ENCODE data around the gene RAD51B. TPM values are rescaled to one million over a fixed set of nuclear protein-coding genes. Genes with fewer than 3 reads are reported as not detected.

Gene RAD51B
- total RNA-seq, 1 donor from 2014 or later = 28.5 TPM

DNA sequence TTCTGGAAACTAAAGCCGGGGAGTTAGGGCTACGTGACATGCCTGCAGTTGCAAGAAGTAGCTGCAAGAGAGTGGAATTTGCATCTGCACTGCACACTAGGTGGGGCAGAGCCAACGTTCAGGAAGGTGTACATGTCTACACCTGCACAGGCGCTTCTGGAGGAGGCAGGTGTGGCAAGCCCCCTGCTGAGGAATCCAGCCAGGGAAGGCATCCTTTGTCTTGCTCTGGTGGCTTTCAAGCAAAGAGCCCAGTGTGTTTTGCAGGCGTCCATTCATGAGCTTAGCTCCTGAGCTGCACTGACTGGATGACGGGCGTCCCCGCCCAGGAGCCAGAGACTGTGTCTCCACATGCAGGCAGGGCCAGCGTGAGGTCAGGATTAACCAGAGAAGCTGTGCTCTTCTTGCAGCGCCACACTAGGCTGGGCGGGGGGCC, 856.9 kb downstream of the RAD51B start:
- peak overlapping the region; percentile 52 for H3K27ac ChIP-seq
- no peaks in the 10 kb centered on the region for H3K27me3 ChIP-seq
- TF ChIP-seq POLR2A (IDR thresholded peaks at IDR 0.05) (no peak), POLR2AphosphoS5 (IDR thresholded peaks at IDR 0.05; ENCODE audit: insufficient read depth in 1 of 2, low read depth in 1 of 2) (peak; percentile 43 to 52)
- H3K4me1 ChIP-seq = peaks cover 63% of the 10 kb centered on the region
- no peak overlapping the region for H3K4me3 ChIP-seq
- no peaks in the 10 kb centered on the region for H3K9me3 ChIP-seq
- H3K36me3 ChIP-seq = no peaks in the 10 kb centered on the region
- intact Hi-C loops (cut with DNase I) = no loop called here
- no peak for DNase-seq (ENCODE audit: extremely low spot score in 2 of 2)

DNA sequence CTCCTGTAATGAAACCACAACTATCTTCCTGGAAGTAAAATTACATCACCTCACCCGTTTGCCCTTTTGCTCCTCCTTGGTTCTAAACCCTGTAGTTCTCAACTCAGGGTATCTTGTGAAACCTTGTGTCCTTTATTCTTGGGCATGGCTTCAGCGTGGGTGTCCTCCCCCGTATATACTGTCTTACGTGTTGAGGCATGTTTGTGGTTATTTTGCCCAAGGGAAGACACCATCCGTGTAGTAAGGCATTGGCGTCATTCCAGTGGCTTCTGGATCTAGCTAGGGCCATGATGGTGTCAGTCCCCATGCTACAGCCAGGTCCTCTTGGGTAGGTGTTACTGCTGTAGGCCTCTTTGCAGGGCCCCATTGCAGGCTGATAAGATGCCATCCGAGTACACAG, 857.9 kb downstream of the RAD51B start:
- H3K27ac ChIP-seq = peak overlapping the region; percentile 52
- H3K4me3 ChIP-seq = no peak overlapping the region
- DNase-seq (ENCODE audit: extremely low spot score in 2 of 2) = no peak
- intact Hi-C loops (cut with DNase I) = no loop called here
- no peaks in the 10 kb centered on the region for H3K36me3 ChIP-seq
- peaks cover 63% of the 10 kb centered on the region for H3K4me1 ChIP-seq
- no peaks in the 10 kb centered on the region for H3K9me3 ChIP-seq
- no peaks in the 10 kb centered on the region for H3K27me3 ChIP-seq
- no peak for TF ChIP-seq POLR2AphosphoS5 (IDR thresholded peaks at IDR 0.05; ENCODE audit: insufficient read depth in 1 of 2, low read depth in 1 of 2)
- TF ChIP-seq, protein P1, sequence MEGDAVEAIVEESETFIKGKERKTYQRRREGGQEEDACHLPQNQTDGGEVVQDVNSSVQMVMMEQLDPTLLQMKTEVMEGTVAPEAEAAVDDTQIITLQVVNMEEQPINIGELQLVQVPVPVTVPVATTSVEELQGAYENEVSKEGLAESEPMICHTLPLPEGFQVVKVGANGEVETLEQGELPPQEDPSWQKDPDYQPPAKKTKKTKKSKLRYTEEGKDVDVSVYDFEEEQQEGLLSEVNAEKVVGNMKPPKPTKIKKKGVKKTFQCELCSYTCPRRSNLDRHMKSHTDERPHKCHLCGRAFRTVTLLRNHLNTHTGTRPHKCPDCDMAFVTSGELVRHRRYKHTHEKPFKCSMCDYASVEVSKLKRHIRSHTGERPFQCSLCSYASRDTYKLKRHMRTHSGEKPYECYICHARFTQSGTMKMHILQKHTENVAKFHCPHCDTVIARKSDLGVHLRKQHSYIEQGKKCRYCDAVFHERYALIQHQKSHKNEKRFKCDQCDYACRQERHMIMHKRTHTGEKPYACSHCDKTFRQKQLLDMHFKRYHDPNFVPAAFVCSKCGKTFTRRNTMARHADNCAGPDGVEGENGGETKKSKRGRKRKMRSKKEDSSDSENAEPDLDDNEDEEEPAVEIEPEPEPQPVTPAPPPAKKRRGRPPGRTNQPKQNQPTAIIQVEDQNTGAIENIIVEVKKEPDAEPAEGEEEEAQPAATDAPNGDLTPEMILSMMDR (IDR thresholded peaks at IDR 0.05) = no peak
- no peak for TF ChIP-seq POLR2A (IDR thresholded peaks at IDR 0.05)

DNA sequence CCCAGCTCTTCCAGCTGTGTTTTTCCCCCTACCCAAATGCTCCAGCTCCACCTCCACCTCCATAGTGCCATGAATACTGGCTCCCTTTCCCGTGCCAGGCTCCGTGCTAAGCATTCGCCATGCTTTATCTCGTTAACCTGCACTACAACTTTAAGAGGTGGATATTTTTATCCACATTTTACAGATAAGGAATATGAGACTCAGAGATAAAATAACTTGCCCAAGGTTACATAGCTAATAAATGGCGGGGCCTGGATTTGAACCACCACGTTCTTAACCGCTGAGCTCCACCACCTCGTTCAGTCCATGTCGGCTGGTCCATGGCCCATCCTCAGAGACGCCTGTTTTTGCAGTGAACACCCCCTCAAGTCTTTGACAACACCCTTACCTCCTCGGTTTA, 858.3 kb downstream of the RAD51B start:
- Histone ChIP-seq H3K27ac (peak overlapping the region; percentile 52), H3K9me3 (no peaks in the 10 kb centered on the region), H3K36me3 (no peaks in the 10 kb centered on the region), H3K4me3 (no peak overlapping the region), H3K4me1 (peaks cover 63% of the 10 kb centered on the region), H3K27me3 (no peaks in the 10 kb centered on the region)
- DNase-seq (ENCODE audit: extremely low spot score in 2 of 2) = no peak
- TF ChIP-seq POLR2AphosphoS5 (IDR thresholded peaks at IDR 0.05; ENCODE audit: insufficient read depth in 1 of 2, low read depth in 1 of 2) = no peak
- no peak for TF ChIP-seq POLR2A (IDR thresholded peaks at IDR 0.05)
- TF ChIP-seq, protein P1 (IDR thresholded peaks at IDR 0.05) = no peak
- intact Hi-C loops (cut with DNase I) = no loop called here

DNA sequence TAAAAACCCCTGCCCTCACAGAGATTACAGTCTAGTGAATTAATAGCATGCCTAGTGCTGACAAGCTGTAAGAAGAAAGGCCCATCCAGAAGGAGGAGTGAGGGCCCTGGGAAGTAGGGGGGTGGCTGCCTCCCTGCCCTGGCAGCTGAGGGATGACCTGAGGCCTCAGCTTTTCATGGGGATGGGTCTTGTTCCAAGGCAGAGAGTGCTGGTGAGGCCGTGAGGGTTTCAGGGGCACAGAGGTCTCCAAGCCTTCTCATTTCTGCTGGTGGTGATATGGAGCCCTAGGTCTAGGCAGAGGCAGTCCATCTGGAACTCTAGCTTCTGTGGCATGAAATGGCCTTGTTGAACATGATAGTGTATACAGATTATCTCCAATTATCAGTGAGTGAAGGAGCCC, 858.9 kb downstream of the RAD51B start:
- Histone ChIP-seq H3K27me3 (no peaks in the 10 kb centered on the region), H3K4me3 (no peak overlapping the region), H3K27ac (no peak overlapping the region), H3K36me3 (no peaks in the 10 kb centered on the region), H3K4me1 (peaks cover 63% of the 10 kb centered on the region), H3K9me3 (no peaks in the 10 kb centered on the region)
- intact Hi-C loops (cut with DNase I) = no loop called here
- DNase-seq (ENCODE audit: extremely low spot score in 2 of 2) = no peak
- TF ChIP-seq, protein P1 (IDR thresholded peaks at IDR 0.05) = no peak
- TF ChIP-seq POLR2AphosphoS5 (IDR thresholded peaks at IDR 0.05; ENCODE audit: insufficient read depth in 1 of 2, low read depth in 1 of 2) = no peak
- TF ChIP-seq POLR2A (IDR thresholded peaks at IDR 0.05) = no peak

DNA sequence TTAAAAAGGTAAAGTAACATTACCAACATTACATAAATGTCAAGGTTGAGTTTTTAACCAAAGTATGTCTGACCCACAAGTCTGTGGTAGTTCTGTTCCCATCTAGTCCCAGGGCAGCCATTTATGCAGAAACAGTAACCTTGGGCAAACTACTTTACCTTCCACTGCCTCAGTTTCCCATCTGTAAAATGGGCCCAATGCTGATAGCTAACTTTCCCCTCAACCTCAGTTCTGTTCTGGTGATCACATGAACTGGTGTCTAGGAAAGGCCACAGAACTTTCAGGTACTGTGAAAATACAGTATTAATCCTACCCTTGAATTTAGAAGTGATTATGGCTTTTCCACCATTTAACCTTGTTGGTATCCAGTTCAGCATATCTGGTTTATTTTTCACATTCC, 859.7 kb downstream of the RAD51B start:
- intact Hi-C loops (cut with DNase I) = no loop called here

More for the DNA sequence above, 859.7 kb downstream of the RAD51B start:
- H3K9me3 ChIP-seq = no peaks in the 10 kb centered on the region
- DNase-seq (ENCODE audit: extremely low spot score in 2 of 2) = no peak
- no peak overlapping the region for H3K4me3 ChIP-seq
- peaks cover 71% of the 10 kb centered on the region for H3K4me1 ChIP-seq
- TF ChIP-seq POLR2A (IDR thresholded peaks at IDR 0.05) = no peak
- no peak for TF ChIP-seq POLR2AphosphoS5 (IDR thresholded peaks at IDR 0.05; ENCODE audit: insufficient read depth in 1 of 2, low read depth in 1 of 2)
- TF ChIP-seq, protein P1 (IDR thresholded peaks at IDR 0.05) = no peak
- no peaks in the 10 kb centered on the region for H3K36me3 ChIP-seq
- H3K27me3 ChIP-seq = no peaks in the 10 kb centered on the region
- H3K27ac ChIP-seq = peak overlapping the region; percentile 85

Data from vagina (tissue), 2 donors.